GM12878 (cell line): ENCODE results near the gene CALML4. TPM values are rescaled to one million over a fixed set of nuclear protein-coding genes. Genes with fewer than 3 reads are reported as not detected.

ENCODE experiments used
- ATAC-seq: fragments of 200-7000 bp; cut with Tn5 transposase; 3 replicates; pipeline ENCODE4 v1.9.1; 2020; ENCODE audit warnings: mild to moderate bottlenecking, moderate library complexity
- BruUV-seq: library from RNA; stranded (reverse); fragments of 400-500 nt; replicated peaks from 2 replicates; lab custom pipeline; 2021; lab: Mats Ljungman, UMichigan
- CTCF ChIA-PET: fragments of 300-600 bp; sonication (Branson Sonifier 250); formaldehyde crosslinking; extraction: SDS; loops from one replicate; lab custom pipeline; 2021; ENCODE audit warnings: inconsistent platforms; lab: Yijun Ruan, JAX
- POLR2A ChIA-PET: fragments of 350-600 bp; formaldehyde crosslinking; extraction: SDS; loops from one replicate; lab custom pipeline; 2021; ENCODE audit warnings: inconsistent platforms; lab: Charles Lee
- RAD21 ChIA-PET: fragments of 300-600 bp; sonication (Branson Sonifier 250); formaldehyde crosslinking; loops from one replicate; lab custom pipeline; 2023; ENCODE audit warnings: antibody characterized with exemption; ENCODE audit not compliant: unreplicated experiment; lab: Charles Lee
- SMC1A ChIA-PET: fragments of 300-600 bp; sonication (Branson Sonifier 250); formaldehyde crosslinking; loops from one replicate; lab custom pipeline; 2023; ENCODE audit not compliant: unreplicated experiment, uncharacterized antibody; lab: Charles Lee
- DNase-seq: peaks from one replicate; pipeline ENCODE4 v3.0.0-alpha.2; 2011; ENCODE audit warnings: low read depth, low spot score
- FAIRE-seq: peaks from 3 replicates; lab custom pipeline; 2011; peaks lifted over from hg19 to GRCh38; lab: Jason Lieb, UNC
- H2AFZ ChIP-seq: 2 replicates; pipeline ENCODE4 v1.6.0; 2011; ENCODE audit warnings: low read depth, low read length, control low read depth; ENCODE audit not compliant: control insufficient read depth
- H3K27ac ChIP-seq: 2 replicates; pipeline ENCODE4 v1.5.1; 2011; ENCODE audit warnings: control low read depth; ENCODE audit not compliant: control insufficient read depth, insufficient read depth
- H3K27me3 ChIP-seq, 2 experiments: replicated peaks in 1 of 2; 2 replicates each; pipeline versions ENCODE4 v1.6.0 to v1.6.1; 2011; ENCODE audit warnings: low read length in 1 of 2; ENCODE audit not compliant: control insufficient read depth in 2 of 2, insufficient read depth in 2 of 2
- H3K36me3 ChIP-seq, 2 experiments: 2 replicates each; pipeline ENCODE4 v1.5.1; 2011; ENCODE audit warnings: low read length in 1 of 2; ENCODE audit not compliant: control insufficient read depth in 2 of 2, insufficient read depth in 2 of 2
- H3K4me1 ChIP-seq: 2 replicates; pipeline ENCODE4 v1.6.1; 2011; ENCODE audit warnings: mild to moderate bottlenecking, low read length, moderate library complexity, mixed read lengths; ENCODE audit not compliant: control insufficient read depth, insufficient read depth
- H3K4me2 ChIP-seq: 2 replicates; pipeline ENCODE4 v1.6.0; 2011; ENCODE audit warnings: control low read depth; ENCODE audit not compliant: control insufficient read depth, insufficient read depth
- H3K4me3 ChIP-seq: fragments of 200-600 bp; sonication (generic); 2 replicates; pipeline ENCODE4 v1.5.1; 2016
- H3K79me2 ChIP-seq: 2 replicates; pipeline ENCODE4 v1.6.0; 2011; ENCODE audit warnings: low read length; ENCODE audit not compliant: control insufficient read depth, insufficient read depth
- H3K9ac ChIP-seq: 2 replicates; pipeline ENCODE4 v1.8.0; 2011; ENCODE audit warnings: low read length, control low read depth, mixed read lengths; ENCODE audit not compliant: control insufficient read depth, insufficient read depth
- H3K9me3 ChIP-seq: replicated peaks from 3 replicates; pipeline ENCODE4 v1.5.1; 2011; ENCODE audit warnings: mild to moderate bottlenecking, low read length; ENCODE audit not compliant: control insufficient read depth, insufficient read depth
- H4K20me1 ChIP-seq: 2 replicates; pipeline ENCODE4 v1.6.0; 2011; ENCODE audit not compliant: control insufficient read depth, insufficient read depth
- BCL11A ChIP-seq: IDR thresholded peaks from 2 replicates; pipeline ENCODE4 v1.6.1; 2011; ENCODE audit warnings: low read depth, low read length
- E4F1 ChIP-seq: fragments of 450-650 bp; IDR thresholded peaks from 2 replicates; pipeline ENCODE4 v1.6.1; 2018; ENCODE audit warnings: borderline replicate concordance, mild to moderate bottlenecking; ENCODE audit not compliant: partially characterized antibody
- IRF4 ChIP-seq: IDR thresholded peaks from 2 replicates; pipeline ENCODE4 v1.6.1; 2011; ENCODE audit warnings: low read depth, low read length
- RCOR1 ChIP-seq: conservative IDR thresholded peaks from 2 replicates; pipeline ENCODE4 v1.6.1; 2012; ENCODE audit warnings: low read depth, low read length, improper control_type of control experiment
- SREBF2 ChIP-seq: IDR thresholded peaks from 2 replicates; pipeline ENCODE4 v1.6.1; 2012; ENCODE audit warnings: mild to moderate bottlenecking, low read length
- TAF1 ChIP-seq: IDR thresholded peaks from 2 replicates; pipeline ENCODE4 v1.6.1; 2011; ENCODE audit warnings: mild to moderate bottlenecking, low read depth, low read length, borderline replicate concordance
- YY1 ChIP-seq: IDR thresholded peaks from 2 replicates; pipeline ENCODE4 v1.6.1; 2011; ENCODE audit warnings: low read depth, mild to moderate bottlenecking, low read length
- WGBS: methylation state at CpG from one replicate; pipeline ENCODE4 v1.1.6; 2016; ENCODE audit warnings: low lambda C conversion rate; ENCODE audit not compliant: insufficient replicate concordance, insufficient coverage; ENCODE audit errors: missing lambda C conversion rate; 5-methylcytosine and 5-hydroxymethylcytosine counted together
- in situ Hi-C: fragments of 300-500 bp; cut with MboI; formaldehyde crosslinking; loops from 9 replicates; pipeline ENCODE4 v1.14.3; 2018; ENCODE audit warnings: mixed read lengths
- intact Hi-C: fragments of 100-400 bp; cut with micrococcal nuclease; formaldehyde crosslinking; loops from one replicate; pipeline ENCODE4 v1.14.2; 2022; ENCODE audit not compliant: unreplicated experiment
- polyA plus RNA-seq, 11 experiments: library from polyadenylated mRNA; depleted of rRNA in 4 of 11; unstranded in 6 of 11; stranded (reverse) in 5 of 11; fragments of >200 nt; fragmentation: Nextera tagmentation in 4 of 11; fragmentation: Illumina TruSeq in 1 of 11; extraction: Ambion mirVana in 4 of 11; extraction: Trizol in 1 of 11; gene quantifications; 1 replicate in 1 of 11; 2 replicates in 10 of 11; pipeline versions ENCODE4 v1.2.1 to v1.2.3, GENCODE V29; 2011 to 2016; ENCODE audit warnings: inconsistent platforms in 2 of 11, missing spikeins in 2 of 11, low read depth in 1 of 11
- total RNA-seq, 4 experiments: library from RNA; depleted of rRNA in 3 of 4; stranded (reverse); fragments of >200 nt in 3 of 4; fragmentation: Illumina TruSeq in 1 of 4; extraction: Trizol in 1 of 4; gene quantifications; 2 replicates each; pipeline versions ENCODE4 v1.2.1 to v1.2.3, GENCODE V29; 2013 to 2021
- TF ChIP-seq, protein P1 (sequence below): fragments of 150-350 bp; IDR thresholded peaks from 2 replicates; pipeline ENCODE4 v1.6.1; 2014; ENCODE audit warnings: mild to moderate bottlenecking, low read depth, low read length

The CALML4 gene
- total and polyA plus RNA-seq, 10 of the 15 experiments (the other 5 are each of a cell fraction or from before 2014, with no cell fraction given): 1.7 to 15.9 (median 5.1) TPM

GRCh38 chr15:68205954-68206539 is 915 bp upstream of the CALML4 start (continued):
- TF ChIP-seq, protein P1, sequence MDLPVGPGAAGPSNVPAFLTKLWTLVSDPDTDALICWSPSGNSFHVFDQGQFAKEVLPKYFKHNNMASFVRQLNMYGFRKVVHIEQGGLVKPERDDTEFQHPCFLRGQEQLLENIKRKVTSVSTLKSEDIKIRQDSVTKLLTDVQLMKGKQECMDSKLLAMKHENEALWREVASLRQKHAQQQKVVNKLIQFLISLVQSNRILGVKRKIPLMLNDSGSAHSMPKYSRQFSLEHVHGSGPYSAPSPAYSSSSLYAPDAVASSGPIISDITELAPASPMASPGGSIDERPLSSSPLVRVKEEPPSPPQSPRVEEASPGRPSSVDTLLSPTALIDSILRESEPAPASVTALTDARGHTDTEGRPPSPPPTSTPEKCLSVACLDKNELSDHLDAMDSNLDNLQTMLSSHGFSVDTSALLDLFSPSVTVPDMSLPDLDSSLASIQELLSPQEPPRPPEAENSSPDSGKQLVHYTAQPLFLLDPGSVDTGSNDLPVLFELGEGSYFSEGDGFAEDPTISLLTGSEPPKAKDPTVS: no peak
- TF ChIP-seq E4F1: no peak
- TF ChIP-seq TAF1: no peak
- TF ChIP-seq SREBF2: no peak

- no peak overlapping the region for H3K9ac ChIP-seq
- POLR2A ChIA-PET: no interaction called here
- ATAC-seq (no peak), FAIRE-seq (no peak), DNase-seq (no peak)
- H3K4me2 ChIP-seq: no peak overlapping the region
- H3K27me3 ChIP-seq: no peaks in the 10 kb centered on the region
- H3K79me2 ChIP-seq: peaks cover 2% of the 10 kb centered on the region
- CTCF ChIA-PET: no interaction called here
- no peak overlapping the region for H3K27ac ChIP-seq
- intact Hi-C loops: no loop called here
- no peak overlapping the region for H2AFZ ChIP-seq
- H3K4me1 ChIP-seq: peaks cover 18% of the 10 kb centered on the region
- no TSS peak for BruUV-seq
- no peaks in the 10 kb centered on the region for H4K20me1 ChIP-seq
- 90% methylated on average over 13 of the region's 13 CpGs for WGBS
- RAD21 ChIA-PET: interaction anchor here (0.6 kb wide), 1 partner anchor 9 kb away, joined by 3 read pairs; no protein-coding TSS in a partner anchor
- H3K36me3 ChIP-seq: peaks cover 10 to 14% of the 10 kb centered on the region in 2 experiments; a peak in 3 of 4 replicates
- no peaks in the 10 kb centered on the region for H3K9me3 ChIP-seq
- TF ChIP-seq IRF4 (no peak), YY1 (no peak), RCOR1 (no peak), BCL11A (no peak)
- H3K4me3 ChIP-seq: no peak overlapping the region
- SMC1A ChIA-PET: no interaction called here
- in situ Hi-C loops: no loop called here
Measured at GRCh38 chr15:68205558-68205944, 419 bp upstream of the CALML4 start.
